Epithelial cell of prostate (primary cell): ENCODE results near the gene RNLS.
"Not testable (repeated sequence)": the region's sequence is repeated elsewhere in the genome, so short reads cannot be mapped to it uniquely, and the experiment has no call there.

ENCODE experiments used
- DNase-seq: peaks from one replicate; pipeline ENCODE4 v3.0.0-alpha.2; 2011; ENCODE audit warnings: low read depth, low spot score
- H3K27ac ChIP-seq: fragments of 450-650 bp; 2 replicates; pipeline ENCODE4 v1.5.1; 2017; ENCODE audit warnings: mild to moderate bottlenecking

The RNLS gene

DNA sequence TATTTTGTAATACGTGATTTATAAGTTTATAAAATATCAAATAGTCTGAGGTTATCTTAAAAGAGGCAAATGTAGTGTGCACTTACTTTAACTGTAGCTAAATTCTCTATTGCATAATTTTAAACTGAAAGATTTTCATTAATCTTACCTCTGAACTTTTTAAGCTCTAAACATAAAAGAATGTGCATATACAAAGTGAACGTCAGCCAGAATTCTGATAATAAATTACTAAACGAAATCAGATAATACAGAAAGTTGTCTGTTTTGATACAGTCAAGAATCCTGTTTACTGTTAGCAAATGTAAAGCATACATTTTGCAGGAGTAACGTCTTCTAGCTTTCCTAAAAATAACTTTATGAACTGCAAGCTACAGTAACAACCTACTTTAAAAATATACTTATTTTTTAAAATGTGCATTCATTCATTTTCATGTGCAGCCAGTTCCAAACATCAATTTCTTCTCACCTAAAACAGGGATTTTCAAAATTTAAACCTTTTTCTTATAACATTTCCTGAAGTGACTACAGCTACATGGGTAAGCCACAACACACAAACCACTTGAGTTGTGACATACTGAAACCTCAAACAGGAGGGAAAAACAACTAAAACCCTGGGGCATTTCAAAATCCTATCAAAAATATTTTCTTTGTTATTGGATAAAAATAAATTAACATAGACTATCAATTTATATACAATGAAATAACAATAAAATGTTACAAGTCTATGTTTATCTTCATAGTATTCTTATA lies 92.7 kb downstream of the RNLS start:
- no peak overlapping the region for H3K27ac ChIP-seq
- DNase-seq: no peak

DNA sequence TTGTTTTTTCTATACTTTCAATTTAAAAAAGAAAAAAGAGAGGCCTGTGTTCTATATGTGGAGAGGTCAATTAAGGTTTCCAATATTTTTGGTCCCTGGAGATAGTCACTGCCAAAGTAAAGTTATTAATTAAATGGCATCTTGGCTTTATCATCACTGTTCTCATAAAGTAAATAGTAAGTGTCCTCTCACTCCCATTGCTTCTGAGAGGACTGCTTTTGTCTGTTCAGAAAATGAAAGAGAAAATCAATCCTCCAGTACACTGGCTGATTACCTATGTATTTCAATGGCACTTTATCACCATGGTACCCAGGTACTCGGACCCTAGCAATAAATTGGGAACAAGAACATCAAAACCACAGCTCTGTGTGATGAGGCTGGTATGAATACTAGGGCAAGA lies 94.0 kb downstream of the RNLS start:
- DNase-seq: no peak
- no peak overlapping the region for H3K27ac ChIP-seq

DNA sequence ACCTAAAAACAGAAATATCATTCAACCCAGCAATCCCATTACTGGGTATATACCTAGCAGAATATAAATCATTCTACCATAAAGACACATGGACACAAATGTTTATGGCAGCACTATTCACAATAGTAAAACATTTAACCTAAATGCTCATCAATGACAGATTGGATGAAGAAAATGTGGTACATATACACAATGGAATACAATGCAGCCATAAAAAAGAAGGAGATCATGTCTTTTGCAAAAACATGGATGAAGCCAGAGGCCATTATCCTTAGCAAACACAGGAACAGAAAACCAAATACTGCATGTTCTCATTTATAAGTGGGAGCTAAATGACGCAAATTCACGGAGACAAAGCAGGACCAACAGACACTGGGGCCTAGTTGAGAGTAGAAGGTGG lies 96.3 kb downstream of the RNLS start:
- not testable (repeated sequence) for DNase-seq, H3K27ac ChIP-seq

- no peak overlapping the region for H3K27ac ChIP-seq
- DNase-seq: no peak
These were observed 100.9 kb downstream of the RNLS start for GRCh38 chr10:88482220-88482619.

GRCh38 chr10:88478256-88478655 lies 104.9 kb downstream of the RNLS start:
- DNase-seq: peak; percentile 68
- H3K27ac ChIP-seq: peak overlapping the region; percentile 50

- DNase-seq: no peak
- peak overlapping the region; percentile 50 for H3K27ac ChIP-seq
These were observed 105.6 kb downstream of the RNLS start for GRCh38 chr10:88477343-88478085.

DNA sequence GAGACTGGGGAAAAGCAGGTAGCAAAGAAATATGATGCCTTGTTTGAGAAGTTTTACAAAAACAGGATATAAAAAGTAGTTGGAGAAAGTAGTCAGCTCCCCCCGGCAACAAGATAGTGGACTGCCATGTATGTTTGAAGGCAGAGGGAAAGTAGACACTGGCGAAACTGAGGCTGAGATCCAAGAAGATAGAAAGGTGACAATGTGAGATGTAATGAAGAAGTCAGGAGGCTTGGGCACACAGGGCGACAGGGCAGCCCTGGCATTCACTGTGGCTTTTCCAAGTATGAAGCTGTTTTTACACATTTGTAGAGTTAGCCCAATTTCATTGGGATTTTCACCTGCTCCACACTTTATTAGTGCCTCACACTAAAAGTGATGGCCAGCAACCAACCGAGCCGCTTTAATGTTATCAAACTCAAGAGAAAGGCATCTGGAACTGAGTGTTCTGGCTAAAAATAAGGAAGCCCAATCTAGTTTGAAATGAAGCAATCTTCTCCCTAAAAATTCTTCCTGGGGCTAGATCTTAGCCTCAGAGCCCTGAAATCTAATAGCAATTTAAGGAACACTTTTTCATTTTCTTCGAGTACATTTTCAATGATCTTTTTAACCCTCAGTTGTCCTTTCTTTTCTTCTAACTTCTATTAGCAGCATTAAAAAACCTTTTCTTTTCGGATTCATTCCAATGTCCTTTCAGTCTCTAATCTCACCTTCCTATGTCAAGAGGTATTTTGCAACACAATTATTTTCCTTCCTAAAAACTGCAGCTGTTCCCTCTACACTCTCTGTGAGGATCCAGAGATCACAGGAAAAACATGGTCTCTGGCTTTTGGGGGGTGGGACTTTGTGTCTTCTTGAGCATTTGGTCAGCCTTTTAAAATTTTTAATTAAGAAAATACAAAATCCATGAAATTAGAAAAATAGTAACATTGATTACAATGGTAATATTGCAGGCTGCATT lies 108.0 kb downstream of the RNLS start:
- no peak for DNase-seq
- H3K27ac ChIP-seq: peak overlapping the region; percentile 45

DNA sequence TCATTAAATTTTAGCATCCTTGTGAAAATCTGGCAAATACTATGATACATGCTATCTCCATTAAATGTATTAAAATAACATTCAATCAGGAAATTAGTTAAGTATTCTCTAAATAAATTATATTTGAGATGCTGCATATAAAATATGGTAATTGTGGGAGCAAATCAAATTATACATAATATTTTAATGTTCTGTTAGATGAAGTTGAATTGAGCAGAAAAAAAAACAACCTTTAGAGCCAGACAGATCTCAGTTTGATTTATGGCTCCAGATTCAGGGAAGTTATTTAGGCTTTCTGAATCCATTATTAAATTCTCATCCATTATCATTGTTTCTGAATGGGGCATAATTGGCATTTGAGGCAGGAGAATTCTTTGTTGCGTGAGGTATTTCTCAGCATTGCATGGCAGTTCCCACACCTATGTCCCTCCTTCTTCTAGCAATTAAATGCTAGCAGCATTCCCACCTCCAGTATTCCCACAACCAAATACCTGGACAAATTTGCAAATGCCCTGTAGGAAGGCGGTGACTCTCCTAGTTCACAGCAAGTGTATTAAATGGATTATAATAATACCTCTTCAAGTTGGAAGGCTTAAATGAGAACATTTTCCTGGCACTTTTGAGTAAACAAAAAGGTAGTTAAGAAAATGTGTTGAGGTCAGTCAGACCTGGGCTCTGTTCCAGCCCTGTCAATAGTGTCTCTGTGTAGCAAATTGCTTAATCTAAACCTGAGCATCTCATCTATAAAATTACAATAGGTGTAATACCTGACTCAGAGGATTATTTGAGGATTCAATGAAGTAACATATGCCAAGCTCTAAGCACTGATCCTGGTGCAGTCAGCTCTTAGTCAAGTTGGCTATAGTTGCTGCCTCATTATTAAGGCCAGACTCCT lies 108.9 kb downstream of the RNLS start:
- H3K27ac ChIP-seq: peak overlapping the region; percentile 45
- DNase-seq: peak; percentile 93

DNA sequence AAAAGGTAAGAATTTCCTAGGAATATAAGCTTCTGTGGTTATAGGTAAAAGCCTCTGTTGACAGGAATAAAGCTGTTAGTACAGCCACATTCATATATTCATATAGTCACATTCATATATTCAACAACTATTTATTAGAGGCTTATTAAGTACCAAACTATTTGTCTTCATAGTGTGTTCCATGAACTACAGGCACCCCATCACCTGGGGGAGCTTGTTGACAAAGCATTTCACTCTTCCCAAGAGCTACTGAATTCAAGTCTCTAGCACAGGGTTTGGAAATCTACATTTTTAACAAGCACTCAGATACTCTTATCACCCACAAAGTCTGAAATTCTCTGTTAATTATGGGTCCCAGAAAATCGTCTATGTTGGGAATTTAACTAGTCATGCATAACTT lies 110.6 kb downstream of the RNLS start:
- H3K27ac ChIP-seq: no peak overlapping the region
- no peak for DNase-seq

DNA sequence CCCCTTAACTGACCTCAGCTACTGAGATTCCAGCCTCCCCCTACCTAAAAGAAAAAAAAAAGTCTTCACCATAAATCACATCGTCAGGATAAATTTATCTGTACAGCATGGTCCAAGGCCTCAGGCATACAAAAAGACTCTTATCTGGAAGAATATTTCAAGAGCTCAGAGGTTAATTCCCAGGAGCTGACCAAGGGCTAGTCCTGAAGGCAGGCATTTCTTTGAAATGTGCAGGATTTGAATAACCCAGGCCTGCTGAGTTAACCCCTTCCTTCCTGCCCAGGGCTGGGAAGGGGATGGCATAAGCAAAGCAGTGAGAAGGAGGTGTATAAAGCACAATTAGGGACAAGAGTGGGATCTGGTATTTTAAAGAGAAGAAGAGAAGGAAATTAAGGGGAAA lies 111.2 kb downstream of the RNLS start:
- no peak for DNase-seq
- no peak overlapping the region for H3K27ac ChIP-seq

GRCh38 chr10:88467835-88468485 lies 115.2 kb downstream of the RNLS start:
- H3K27ac ChIP-seq: no peak overlapping the region
- DNase-seq: no peak

DNA sequence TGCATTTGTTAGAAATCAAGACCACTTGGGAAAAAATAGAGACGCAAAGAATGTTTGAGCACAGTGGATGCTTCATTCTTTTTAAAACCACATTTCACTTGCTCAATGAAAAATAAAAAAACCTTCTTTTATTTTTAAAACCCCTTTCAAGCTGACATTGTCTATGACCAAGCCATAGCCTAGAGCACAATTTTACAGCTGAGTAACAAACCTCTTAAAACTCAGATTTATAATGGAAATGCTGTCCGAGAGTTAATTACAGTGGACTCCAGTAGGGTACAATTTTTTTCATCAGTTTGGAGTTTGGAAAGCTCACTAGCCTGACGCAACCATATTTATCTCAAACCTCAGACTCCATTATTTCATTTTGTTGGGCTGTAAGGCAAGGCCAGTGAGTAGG lies 116.3 kb downstream of the RNLS start:
- no peak overlapping the region for H3K27ac ChIP-seq
- no peak for DNase-seq

GRCh38 chr10:88465765-88466164 lies 117.4 kb downstream of the RNLS start:
- no peak for DNase-seq
- H3K27ac ChIP-seq: no peak overlapping the region

DNA sequence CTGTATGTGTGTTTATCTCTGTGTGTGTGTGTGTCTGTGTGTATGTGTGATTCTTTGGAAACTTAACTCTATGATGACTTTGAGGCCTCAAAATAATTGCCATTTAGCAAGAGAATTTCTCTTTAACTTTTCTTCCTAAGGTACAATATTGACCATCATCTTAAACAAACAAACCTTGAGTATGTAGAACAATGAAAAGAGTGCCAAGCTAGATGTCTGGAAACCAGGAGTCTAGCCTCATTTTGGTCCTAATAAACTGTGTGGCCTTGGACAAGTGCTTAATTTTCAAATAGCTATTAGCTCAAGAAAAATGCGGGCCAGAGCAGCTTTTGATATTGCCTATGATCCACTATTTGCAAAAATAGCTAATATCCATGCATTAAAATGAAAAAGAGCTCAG lies 119.3 kb downstream of the RNLS start:
- no peak for DNase-seq
- no peak overlapping the region for H3K27ac ChIP-seq

- DNase-seq: no peak
- H3K27ac ChIP-seq: no peak overlapping the region
These were observed 121.7 kb downstream of the RNLS start for GRCh38 chr10:88461426-88461825.

DNA sequence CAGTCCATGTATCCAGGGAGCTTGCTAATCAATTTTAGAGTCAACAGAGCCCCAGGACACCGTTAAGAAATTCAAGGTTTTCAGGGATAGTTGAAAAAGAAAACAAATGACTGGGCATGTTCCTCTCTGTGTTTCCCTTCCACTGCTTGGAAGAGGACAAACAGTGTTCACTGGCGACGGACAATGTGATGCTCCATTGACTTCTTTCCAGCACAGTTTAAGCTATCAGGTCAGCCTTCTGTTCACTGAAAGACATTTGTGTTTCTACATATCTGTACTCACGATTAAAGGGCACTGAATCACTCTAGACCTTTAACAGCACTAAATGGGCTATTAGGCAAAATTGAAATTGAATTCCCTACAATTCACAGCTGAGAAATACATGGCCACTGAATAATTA lies 123.6 kb downstream of the RNLS start:
- DNase-seq: no peak
- no peak overlapping the region for H3K27ac ChIP-seq

- DNase-seq: no peak
- H3K27ac ChIP-seq: no peak overlapping the region
These were observed 124.9 kb downstream of the RNLS start for GRCh38 chr10:88458209-88458608.

GRCh38 chr10:88457660-88458059 lies 125.5 kb downstream of the RNLS start:
- DNase-seq: no peak
- no peak overlapping the region for H3K27ac ChIP-seq

GRCh38 chr10:88456730-88457129 lies 126.4 kb downstream of the RNLS start:
- no peak for DNase-seq
- H3K27ac ChIP-seq: no peak overlapping the region
